ENCODE data around the gene PRCC. TPM values are rescaled to one million over a fixed set of nuclear protein-coding genes. Genes with fewer than 3 reads are reported as not detected.

The PRCC gene
- total and polyA plus RNA-seq, 2 of the 13 experiments (the other 11 are each of a cell fraction or from before 2014, with no cell fraction given), result 24.2 to 40.5 TPM

DNA sequence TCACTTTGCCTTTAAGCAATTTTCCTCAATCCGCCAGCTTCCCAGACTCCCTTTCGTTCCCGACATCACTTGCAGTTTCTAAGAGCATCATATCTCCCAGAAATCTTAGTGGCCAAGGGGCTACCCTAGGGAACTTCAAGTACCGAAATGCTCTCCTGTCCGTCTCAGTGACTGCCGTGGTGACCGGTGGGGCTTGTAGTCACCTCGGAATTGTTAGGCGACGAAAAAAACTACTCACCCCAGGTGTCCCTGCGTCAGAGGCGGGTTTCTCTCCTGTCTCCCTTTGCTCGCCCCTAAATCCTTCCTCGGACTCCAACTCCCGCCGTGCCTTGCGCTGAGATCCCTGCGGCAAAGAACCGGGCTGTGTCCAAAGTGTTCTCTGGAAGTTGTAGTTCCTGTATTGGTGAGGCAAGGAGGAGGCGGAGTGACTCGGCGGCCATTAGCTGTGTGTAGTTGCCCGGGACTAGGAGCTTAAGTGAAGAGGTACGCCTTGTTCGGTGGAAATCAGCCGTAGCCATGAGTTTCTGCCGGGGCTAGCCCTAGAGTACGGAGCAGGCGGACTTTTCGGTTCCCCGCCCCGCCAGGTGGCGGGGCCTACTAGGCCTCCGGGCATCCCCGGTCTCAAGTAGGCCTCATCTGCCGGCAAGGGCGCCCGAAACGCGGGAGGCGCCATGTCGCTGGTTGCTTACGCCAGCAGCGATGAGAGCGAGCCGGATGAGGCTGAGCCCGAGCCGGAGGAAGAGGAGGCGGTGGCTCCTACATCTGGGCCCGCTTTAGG is at the start of gene PRCC (continued):
- TF ChIP-seq ZNF232 (CRISPR knock-in tag; IDR thresholded peaks at IDR 0.05; ENCODE audit: borderline replicate concordance) (no peak), ZNF205 (CRISPR knock-in tag; IDR thresholded peaks at IDR 0.05) (0 out of 2 replicates have a peak, but pooled peaks have one; percentile 19), KDM6A (CRISPR knock-in tag; IDR thresholded peaks at IDR 0.05; ENCODE audit: low read depth) (no peak), ZNF569 (CRISPR knock-in tag; IDR thresholded peaks at IDR 0.05; ENCODE audit: borderline replicate concordance) (no peak), NRL (CRISPR knock-in tag; IDR thresholded peaks at IDR 0.05; ENCODE audit: borderline replicate concordance) (no peak), ZNF343 (CRISPR knock-in tag; IDR thresholded peaks at IDR 0.05) (0 out of 2 replicates have a peak, but pooled peaks have one; percentile 39), HIVEP1 (CRISPR knock-in tag; IDR thresholded peaks at IDR 0.05) (no peak; the same call in 1 of the 2 replicates), POLR2AphosphoS5 (IDR thresholded peaks at IDR 0.05; ENCODE audit: low read depth, low read length) (peak; percentile 70), ZNF317 (CRISPR knock-in tag; IDR thresholded peaks at IDR 0.05) (no peak)
- TF ChIP-seq, protein P1, sequence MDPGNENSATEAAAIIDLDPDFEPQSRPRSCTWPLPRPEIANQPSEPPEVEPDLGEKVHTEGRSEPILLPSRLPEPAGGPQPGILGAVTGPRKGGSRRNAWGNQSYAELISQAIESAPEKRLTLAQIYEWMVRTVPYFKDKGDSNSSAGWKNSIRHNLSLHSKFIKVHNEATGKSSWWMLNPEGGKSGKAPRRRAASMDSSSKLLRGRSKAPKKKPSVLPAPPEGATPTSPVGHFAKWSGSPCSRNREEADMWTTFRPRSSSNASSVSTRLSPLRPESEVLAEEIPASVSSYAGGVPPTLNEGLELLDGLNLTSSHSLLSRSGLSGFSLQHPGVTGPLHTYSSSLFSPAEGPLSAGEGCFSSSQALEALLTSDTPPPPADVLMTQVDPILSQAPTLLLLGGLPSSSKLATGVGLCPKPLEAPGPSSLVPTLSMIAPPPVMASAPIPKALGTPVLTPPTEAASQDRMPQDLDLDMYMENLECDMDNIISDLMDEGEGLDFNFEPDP (CRISPR knock-in tag; conservative IDR thresholded peaks at IDR 0.05), result no peak
- TF ChIP-seq, protein P2, sequence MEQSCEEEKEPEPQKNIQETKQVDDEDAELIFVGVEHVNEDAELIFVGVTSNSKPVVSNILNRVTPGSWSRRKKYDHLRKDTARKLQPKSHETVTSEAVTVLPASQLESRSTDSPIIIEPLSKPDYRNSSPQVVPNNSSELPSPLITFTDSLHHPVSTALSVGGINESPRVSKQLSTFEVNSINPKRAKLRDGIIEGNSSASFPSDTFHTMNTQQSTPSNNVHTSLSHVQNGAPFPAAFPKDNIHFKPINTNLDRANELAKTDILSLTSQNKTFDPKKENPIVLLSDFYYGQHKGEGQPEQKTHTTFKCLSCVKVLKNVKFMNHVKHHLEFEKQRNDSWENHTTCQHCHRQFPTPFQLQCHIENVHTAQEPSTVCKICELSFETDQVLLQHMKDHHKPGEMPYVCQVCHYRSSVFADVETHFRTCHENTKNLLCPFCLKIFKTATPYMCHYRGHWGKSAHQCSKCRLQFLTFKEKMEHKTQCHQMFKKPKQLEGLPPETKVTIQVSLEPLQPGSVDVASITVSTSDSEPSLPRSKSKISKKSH (CRISPR knock-in tag; IDR thresholded peaks at IDR 0.05; ENCODE audit: borderline replicate concordance), result no peak
- TF ChIP-seq, protein P3, sequence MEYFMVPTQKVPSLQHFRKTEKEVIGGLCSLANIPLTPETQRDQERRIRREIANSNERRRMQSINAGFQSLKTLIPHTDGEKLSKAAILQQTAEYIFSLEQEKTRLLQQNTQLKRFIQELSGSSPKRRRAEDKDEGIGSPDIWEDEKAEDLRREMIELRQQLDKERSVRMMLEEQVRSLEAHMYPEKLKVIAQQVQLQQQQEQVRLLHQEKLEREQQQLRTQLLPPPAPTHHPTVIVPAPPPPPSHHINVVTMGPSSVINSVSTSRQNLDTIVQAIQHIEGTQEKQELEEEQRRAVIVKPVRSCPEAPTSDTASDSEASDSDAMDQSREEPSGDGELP (IDR thresholded peaks at IDR 0.05; ENCODE audit: borderline replicate concordance, low read depth), result no peak; the same call in 1 of the 2 replicates
- TF ChIP-seq, protein P4, sequence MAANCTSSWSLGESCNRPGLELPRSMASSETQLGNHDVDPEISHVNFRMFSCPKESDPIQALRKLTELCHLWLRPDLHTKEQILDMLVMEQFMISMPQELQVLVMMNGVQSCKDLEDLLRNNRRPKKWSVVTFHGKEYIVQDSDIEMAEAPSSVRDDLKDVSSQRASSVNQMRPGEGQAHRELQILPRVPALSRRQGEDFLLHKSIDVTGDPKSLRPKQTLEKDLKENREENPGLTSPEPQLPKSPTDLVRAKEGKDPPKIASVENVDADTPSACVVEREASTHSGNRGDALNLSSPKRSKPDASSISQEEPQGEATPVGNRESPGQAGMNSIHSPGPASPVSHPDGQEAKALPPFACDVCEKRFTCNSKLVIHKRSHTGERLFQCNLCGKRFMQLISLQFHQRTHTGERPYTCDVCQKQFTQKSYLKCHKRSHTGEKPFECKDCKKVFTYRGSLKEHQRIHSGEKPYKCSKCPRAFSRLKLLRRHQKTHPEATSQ (CRISPR knock-in tag; IDR thresholded peaks at IDR 0.05; ENCODE audit: borderline replicate concordance), result no peak
- TF ChIP-seq, protein P5, sequence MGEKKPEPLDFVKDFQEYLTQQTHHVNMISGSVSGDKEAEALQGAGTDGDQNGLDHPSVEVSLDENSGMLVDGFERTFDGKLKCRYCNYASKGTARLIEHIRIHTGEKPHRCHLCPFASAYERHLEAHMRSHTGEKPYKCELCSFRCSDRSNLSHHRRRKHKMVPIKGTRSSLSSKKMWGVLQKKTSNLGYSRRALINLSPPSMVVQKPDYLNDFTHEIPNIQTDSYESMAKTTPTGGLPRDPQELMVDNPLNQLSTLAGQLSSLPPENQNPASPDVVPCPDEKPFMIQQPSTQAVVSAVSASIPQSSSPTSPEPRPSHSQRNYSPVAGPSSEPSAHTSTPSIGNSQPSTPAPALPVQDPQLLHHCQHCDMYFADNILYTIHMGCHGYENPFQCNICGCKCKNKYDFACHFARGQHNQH (CRISPR knock-in tag; IDR thresholded peaks at IDR 0.05), result peak; percentile 67; the same call in 1 of the 2 replicates
- TF ChIP-seq, protein P6, sequence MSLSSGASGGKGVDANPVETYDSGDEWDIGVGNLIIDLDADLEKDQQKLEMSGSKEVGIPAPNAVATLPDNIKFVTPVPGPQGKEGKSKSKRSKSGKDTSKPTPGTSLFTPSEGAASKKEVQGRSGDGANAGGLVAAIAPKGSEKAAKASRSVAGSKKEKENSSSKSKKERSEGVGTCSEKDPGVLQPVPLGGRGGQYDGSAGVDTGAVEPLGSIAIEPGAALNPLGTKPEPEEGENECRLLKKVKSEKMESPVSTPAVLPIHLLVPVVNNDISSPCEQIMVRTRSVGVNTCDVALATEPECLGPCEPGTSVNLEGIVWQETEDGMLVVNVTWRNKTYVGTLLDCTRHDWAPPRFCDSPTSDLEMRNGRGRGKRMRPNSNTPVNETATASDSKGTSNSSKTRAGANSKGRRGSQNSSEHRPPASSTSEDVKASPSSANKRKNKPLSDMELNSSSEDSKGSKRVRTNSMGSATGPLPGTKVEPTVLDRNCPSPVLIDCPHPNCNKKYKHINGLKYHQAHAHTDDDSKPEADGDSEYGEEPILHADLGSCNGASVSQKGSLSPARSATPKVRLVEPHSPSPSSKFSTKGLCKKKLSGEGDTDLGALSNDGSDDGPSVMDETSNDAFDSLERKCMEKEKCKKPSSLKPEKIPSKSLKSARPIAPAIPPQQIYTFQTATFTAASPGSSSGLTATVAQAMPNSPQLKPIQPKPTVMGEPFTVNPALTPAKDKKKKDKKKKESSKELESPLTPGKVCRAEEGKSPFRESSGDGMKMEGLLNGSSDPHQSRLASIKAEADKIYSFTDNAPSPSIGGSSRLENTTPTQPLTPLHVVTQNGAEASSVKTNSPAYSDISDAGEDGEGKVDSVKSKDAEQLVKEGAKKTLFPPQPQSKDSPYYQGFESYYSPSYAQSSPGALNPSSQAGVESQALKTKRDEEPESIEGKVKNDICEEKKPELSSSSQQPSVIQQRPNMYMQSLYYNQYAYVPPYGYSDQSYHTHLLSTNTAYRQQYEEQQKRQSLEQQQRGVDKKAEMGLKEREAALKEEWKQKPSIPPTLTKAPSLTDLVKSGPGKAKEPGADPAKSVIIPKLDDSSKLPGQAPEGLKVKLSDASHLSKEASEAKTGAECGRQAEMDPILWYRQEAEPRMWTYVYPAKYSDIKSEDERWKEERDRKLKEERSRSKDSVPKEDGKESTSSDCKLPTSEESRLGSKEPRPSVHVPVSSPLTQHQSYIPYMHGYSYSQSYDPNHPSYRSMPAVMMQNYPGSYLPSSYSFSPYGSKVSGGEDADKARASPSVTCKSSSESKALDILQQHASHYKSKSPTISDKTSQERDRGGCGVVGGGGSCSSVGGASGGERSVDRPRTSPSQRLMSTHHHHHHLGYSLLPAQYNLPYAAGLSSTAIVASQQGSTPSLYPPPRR (CRISPR knock-in tag; IDR thresholded peaks at IDR 0.05; ENCODE audit: borderline replicate concordance), result no peak
